ENCODE measurements around the gene WNK2.
"Not testable (repeated sequence)": the region's sequence is repeated elsewhere in the genome, so short reads cannot be mapped to it uniquely, and the experiment has no call there.

Gene WNK2

DNA sequence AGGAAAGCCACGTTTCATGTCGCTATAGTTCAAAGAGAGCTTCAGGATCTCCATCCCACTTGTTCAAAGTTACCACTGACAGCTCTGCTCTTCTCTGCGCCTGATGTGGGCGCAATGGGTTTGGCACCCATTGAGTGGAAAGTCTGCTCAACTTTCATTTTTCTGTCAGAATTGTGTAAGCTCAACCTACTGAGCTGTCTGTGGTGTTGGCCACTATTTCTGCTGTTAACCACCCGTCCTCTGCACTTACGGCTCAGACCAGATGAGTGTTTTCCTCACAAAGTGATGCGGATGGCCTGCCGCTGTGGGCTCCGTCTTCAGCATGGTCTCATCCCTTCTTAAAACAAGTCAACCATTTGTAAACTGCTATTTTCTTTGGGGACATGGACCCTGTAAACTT, 131.2 kb downstream of the WNK2 start:
- no peak for DNase-seq

DNA sequence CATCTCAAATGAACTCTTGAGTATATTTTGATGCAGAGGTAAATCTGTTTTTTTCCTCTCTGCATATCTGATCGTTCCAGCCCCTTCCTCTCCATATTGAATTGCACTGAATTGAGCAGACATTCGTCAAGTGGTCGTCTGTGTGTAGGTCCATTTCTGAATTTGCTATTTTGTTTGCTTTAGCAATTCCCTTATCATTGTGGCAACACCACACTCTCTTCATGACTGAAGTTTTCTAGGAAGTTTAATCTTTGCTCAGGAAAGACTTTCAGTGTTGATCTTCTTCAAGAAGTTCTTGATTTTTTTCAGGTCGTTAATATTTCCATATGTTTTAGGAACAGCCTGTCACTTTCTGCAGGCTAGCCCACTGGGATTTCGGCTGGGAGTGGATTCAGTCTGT, 132.0 kb downstream of the WNK2 start:
- no peak for DNase-seq

DNA sequence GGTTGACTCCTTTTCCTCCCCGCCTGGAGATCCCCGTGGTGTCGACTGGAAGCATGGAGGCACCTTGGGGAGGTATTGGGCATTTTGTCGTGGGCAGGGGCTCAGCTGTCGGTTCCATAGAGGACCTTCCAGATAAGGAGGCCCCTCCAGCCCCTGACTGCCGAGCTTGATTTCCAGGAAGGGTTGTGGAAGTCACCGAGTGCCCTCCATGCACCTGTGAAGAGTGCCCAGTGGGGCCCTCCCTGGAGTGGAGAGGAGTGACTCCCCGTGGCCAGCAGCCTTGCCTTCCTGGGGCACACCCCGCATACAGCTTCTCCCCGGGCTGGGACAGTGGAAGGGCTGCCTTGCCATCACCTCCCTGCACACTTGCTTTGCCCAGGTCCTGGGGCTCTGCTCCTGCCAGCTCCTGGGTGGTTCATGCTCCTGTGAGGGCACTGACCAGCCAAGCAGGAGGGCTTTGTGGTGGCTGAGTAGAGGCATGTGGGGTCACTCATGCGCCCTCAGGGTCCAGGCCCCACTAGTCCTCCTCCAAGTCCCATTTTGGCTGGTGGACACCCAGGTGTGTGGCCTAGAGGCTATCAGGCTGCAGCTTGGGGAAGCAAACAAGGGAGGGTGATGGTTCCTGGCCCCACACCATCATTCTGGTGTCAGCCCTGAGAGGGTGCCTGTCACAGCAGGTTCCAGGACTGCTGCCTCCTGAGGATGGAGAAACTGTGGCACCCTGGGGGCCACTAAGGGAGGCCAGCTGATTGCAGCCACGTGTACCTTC, 133.0 kb downstream of the WNK2 start:
- no peak for DNase-seq

DNA sequence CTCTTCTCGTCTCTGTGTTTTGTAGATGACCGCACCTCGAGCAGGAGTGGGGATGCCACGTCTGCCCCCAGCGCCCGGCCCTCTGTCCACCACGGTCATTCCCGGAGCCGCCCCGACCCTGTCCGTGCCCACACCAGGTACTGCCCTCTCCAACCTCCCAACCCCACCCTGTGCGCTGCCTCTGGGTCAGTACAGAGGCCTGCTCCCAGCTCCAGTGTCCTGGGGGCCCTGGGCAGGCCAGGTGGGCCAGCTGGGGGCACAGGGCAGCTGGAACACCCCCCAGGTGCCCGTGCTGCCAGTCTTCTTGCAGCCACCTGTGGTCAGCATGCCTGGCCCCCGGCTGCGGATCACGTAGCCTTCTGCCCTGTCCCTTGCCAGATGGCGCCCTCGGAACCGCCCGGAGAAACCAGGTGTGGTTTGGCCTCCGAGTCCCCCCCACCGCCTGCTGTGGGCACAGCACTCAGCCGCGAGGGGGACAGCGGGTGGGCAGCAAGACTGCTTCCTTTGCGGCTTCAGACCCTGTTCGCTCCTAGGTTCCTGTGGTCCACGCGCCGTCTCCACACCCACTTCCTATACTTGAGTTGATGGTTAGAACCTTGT, 133.7 kb downstream of the WNK2 start:
- no peak for DNase-seq

DNA sequence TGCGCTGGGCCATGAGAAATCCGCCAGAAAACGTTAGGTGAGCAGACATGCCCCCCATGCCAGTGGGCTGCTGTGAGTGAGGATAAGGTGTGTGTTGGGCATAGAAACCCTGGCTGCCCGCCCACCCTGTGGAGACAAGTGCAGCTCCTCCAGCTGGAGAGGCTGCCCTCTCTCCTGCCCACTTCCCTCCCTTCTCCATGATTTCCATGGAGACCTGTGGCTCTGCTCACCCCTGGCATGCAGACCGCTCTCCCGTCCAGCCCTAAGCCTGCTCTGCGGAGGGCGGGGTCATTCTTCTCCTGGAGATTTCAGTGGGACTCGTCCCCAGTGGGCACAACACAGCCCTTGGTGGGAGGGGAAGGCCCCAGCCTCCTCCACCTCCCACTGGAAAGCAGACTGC, 134.5 kb downstream of the WNK2 start:
- DNase-seq = no peak

DNA sequence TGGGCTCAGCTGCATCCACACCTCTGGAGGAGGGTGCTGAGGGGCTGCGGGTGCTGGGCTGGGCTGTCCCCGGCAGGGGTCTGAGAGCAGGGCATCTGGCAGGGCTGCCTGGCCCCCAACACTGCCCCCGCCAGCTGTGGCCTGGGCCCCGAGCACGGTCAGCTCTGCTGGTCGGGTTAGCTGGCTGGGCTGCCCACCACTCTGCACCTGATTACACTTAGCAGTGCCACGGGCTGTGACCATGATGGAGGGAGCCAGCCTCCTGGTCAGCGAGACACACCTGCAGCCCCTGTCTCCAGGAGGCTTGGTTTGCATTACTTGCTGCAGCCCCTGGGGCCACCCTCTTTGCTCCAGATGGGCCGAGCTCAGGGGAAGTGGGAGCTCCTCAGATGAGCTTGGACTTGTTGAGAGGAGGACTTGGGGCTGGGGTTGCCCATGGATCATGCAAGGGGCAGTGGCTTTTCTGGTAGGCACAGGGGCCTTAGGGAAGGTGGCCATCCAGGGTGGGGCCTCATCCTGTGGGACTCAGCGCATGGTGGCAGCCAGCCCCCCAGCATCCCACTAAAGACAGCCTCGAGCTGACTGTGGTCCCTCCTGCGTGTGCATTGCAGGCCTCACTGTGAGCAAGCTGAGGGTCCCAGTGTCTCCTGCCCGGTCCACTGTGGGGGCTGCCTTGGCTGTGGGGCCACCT, 135.5 kb downstream of the WNK2 start:
- DNase-seq = no peak

DNA sequence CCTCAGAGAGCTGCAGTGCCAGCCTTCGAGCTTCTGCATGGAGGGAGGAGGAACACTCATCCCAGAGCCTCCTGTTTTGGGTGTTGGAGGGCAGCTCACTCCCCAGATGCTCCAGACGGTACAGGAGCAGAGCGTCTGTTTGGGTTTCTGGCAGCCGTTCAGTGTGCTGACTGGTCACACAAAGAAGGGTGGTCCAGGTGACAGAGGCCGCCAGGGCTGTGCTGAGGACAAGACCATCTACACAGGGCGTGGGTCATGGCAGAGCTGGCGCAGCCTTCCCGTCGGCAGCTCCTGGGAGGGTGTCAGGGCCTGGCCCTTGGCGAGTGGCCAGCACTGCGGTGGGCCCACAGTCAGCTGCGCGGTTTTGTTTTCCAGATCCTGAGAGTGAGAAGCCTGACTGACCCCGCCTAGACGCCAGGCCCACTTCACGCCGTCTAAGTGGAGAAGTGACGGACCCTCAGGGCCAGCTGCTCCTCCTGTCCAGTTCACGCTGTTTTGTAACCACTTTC, 136.1 kb downstream of the WNK2 start:
- no peak for DNase-seq

DNA sequence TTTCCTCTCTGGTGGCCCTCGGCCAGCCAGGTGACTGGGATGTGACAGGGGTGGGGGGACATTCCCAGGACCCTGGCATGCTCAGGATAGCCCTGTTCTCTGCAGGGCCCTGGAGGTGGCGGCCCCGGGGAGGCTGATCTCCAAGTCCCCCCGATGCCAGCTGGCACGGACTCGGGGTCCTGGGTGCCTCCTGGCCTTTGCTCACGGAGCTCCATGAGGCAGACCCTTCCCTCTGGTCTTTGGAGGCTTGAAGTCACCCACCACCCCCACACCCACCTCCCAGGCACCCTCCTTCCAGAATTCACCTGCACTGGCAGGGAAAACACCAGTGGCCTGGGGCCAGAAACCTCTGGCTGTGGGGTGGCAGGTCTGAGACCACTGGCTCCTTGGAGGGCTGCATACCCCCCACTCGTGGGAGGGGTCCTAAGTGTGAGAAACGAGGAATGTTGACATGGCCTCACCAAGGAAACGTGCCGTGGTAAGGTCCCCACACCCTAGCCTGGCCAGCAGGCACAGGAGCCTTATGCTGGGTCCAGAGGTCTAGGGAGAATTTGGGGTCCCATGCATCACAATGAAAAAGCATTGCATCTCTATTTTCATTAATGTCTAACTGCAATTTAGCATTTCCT, 136.8 kb downstream of the WNK2 start:
- DNase-seq = no peak

DNA sequence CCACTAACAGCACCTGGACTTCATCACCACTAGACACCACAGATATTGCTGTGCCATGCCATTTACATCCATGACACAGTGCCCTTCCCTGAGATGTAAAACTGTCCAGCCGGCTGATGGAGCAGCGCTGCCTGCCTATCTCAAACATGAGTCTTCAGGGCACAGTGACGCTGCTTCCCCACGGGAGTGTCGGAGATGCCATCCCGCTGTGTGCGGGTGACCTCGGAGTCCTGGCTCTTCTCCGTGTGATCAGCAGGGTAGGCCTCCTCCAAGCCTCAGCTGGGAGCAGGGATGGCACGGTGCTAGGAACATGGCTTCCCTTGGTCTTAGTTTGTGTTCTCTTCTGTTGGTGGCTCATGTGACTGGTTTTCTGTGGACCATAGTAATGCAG, 137.3 kb downstream of the WNK2 start:
- no peak for DNase-seq

DNA sequence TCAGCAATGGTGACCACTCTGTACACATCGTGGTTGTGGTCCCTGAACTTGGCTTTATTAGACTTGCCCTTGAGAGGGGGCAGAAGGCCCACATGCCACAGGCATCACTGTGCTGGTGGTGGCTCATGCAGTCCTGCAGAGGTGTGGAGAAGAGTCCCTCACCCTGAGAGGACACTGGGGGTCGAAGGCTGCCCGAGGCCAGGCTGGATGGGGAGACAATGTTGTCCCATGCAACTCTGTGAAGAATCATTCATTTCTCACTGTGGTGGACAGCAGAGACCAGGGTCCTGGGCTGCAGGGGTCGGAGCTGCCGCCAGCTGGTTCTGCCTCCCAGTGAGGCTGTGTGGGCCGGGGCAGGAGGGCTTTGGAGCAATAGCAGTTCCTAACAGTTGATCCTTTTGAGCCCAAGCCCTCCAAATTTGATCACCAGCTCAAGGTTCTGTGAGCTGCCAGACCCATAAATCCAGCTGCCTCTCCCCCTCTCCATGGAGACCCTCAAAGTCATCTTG, 139.6 kb downstream of the WNK2 start:
- DNase-seq = not testable (repeated sequence)

DNA sequence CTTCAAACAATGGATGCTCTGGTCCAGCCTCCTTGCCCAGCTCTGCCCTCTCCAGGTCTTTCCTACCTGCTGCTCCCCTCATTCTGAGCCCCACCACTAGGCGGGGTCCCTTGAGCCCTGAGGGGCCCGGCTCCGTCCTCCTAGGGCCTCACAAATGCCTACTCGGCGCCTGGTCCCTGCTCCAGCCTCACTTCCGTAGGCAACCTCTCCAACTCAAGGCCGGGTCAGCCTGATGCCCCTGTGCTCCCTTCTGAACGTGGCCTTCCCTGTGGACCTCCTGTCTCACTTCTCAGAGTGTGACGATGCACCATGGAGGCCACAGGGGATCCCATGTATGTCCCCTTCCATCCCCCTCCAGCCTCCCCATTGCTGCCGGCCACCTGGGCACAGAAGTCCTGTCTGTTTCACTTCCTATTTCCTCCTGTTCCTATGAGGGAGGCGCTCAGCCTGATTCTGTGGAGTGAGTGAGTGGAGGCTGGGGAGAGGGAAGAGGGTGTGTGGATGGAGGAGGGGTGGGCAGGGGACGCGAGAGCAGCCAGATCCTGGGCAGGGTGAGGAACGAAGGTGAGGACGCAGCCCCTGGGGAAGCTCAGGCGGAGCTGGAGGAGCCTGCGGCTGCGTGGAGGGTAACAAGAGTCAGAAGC, 140.4 kb downstream of the WNK2 start:
- DNase-seq = no peak

DNA sequence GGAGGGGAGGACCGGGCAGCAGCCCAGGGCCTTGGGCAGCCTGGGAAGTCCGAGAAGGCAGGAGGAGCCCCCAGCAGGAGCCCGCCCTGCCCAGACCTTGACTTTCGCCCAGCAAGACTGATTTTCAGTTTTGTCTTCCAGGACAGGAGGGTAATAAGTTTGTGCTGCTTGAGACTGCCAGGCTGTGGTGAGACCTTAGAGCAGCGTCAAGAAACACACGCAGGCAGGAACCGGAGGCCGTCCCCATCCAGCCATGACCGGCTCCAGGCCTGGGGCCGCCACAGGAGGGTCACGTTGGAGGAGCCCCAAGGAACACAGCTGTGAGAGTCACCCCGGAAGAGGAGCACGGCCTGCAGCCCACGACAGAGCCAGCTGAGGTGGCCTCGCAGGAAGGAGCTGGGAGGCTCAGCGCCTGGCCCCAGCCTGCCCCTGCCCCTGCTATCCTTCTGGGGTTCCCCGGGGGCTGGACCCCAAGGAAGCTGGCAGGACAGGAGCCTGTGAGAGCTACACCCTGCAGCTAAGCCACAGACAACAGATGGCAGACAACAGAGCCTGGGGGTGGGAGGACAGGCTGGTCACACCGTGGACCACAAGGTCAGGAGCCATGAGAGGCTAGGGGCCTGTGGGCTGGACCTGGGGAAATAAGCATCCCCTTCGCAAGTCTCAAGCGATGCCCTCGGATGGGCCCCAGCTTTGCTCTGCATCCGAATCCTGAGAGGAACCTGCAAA, 141.5 kb downstream of the WNK2 start:
- no peak for DNase-seq

DNA sequence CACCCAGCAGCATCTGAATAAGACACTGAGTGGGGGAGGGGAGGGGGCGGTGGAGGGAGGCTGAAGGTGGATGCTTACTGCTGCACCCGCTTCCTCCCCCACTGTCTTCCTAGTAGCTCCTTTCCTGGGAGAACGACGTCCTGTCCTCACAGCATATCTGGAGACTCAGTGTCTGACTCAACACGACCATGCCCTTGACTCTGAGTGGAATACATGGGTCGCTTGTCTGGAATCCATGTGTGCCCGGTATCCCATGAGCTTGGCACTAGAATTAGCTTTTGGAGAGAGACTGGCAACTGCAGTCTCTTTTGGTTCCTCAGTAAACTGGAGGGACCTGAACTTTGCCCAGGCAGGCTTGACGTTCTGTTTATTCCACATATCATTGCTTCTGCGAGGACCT, 142.1 kb downstream of the WNK2 start:
- DNase-seq = no peak

DNA sequence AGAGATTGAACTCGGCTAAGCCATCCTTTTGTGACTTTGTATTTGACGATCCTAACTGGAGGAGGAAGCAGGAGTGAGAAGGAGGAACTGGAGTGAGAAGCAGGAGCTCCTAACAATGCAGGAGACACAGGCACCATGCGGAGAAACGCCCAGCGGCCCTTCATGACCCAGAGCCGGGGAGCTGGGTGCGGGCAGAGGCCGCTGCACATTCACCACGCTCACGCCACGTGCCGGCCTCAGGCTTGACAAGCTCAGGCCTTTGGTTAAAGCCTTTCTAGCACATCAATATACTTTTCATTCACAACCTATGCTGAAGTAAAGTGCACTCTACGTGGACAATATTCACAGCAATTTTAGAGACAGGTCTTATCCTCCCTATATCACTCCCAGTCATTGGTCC, 142.7 kb downstream of the WNK2 start:
- no peak for DNase-seq

DNA sequence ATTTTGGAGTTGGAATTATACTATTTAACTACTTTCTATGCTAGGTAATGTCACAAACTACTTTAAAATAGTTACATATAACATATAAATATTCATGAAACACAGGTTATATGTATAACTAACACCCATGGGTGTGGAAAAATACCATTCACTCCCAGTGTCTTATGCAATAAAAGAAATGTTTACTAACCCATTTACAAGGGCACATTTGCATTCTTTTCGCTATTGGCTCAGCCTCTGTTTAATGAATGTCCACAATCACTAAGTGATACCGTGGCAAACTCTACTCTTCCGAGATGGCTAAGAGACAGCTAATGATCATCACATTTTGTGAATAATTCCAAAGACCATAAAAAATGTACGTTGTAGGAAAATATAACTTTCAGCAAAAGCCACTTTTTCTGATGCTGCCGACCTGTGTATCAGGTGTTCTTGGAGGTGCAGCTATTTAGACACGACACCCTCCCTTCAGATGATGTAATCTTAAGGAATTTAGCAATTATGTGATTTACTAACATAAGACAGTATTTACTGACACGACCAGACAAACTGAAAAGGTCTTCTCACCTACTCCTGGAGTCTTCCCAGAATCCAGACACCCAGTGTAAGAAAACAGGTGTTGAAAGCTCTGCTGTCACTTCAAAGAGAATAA, 145.8 kb downstream of the WNK2 start:
- DNase-seq = no peak

DNA sequence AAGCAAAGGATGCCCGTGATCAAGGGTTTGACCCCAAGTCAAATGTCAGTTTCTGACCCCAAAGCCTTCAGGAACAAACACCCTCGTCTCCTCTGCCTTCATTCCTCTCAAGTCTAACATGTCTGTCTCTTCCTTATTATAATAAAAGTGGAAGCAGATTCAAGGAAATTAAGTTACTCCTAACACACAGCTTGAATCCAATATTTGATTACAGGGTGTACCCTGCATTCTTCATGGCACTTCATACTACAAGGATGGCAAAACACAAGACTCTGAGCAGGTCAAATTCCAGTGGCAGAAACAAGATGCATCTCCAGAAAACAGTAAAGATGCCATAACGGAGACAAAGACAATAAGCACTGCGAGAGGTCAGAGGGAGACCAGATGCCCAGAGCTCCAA, 148.4 kb downstream of the WNK2 start:
- DNase-seq = no peak

DNA sequence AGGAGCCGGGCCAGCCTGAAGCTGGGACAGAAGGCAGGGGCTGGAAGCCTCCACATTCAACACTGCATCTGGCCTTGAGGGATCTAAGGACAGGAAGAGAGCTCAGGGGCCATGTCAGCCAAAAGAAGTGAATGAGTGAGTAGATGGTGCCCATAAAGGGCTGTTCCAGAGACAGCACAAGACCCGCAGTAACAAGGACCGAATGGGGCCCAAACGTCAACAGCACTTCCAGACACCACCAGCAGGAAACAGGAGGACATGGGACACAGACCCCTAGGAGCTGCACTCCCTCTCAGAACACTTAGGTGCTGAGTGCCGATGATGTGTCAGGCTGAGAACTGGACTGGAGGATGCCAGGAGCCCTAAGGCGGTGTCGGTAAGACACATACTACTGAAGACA, 152.8 kb downstream of the WNK2 start:
- no peak for DNase-seq

DNA sequence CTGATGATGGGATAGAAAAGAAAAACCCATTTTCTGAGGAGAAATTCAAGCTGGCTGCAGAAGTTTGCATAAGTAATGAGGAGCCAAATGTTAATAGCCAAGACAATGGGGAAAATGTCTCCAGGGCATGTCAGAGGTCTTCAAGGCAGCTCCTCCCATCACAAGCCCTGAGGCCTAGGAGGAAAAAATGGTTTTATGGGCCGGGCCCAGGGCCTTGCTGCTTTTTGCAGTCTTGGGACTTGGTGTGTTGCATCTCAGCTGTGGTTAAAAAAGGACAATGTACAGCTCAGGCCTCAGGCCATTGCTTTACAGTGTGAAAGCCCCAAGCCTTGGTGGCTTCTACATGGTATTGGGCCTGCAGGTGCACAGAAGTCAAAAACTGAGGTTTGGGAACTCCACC, 154.3 kb downstream of the WNK2 start:
- DNase-seq = not testable (repeated sequence)

DNA sequence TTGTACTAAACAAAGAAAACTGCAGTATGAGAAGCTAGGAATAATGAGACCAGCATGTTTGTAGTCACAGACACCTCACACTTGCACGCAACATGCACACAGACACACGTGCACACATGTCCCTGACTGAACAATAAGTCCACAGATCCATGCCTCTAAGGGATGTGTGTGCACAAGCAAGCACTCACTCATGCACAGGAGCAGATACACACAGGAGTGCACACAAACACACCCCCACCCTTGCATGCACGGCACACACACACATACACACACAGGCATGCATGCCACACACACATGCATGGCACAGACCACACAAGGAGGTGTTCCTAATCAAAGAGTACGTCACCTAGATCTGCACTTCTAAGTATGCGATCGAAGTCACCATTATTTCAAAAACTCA, 156.2 kb downstream of the WNK2 start:
- no peak for DNase-seq

DNA sequence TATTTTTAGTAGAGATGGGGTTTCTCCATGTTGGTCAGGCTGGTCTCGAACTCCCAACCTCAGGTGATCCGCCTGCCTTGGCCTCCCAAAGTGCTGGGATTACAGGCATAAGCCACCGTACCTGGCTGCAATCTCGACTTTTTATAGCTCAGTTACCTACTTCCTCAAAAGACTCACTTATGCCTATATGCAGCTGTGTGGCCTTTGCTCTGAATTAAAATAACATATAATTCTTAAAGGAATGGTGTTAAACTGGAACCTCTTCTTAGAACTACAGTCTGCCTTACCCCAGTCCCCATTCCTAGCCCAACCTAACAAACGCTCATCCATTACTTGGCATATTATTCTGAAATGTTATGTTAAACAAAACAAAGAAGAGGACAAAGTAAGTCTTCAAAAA, 157.9 kb downstream of the WNK2 start:
- DNase-seq = not testable (repeated sequence)

DNA sequence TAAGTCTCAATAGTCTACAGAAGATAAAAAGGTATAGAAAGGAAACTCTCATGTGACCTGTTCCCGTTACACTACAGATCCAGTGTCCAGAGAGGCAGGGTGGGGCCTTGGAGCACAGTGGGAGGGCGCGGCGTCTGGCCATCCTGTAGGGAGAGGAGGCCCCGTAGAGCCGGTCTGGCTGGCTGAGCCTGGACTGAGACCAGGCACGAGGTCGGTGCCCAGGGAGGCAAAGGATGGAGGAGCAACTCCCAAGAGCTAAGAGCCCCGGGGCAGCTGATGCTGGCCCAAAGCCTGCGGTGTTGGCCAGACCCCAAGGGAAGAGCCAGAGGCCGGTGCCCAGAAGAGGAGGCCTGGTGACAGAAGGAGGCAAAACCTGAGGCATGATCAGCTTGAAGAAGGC, 158.5 kb downstream of the WNK2 start:
- not testable (repeated sequence) for DNase-seq

DNA sequence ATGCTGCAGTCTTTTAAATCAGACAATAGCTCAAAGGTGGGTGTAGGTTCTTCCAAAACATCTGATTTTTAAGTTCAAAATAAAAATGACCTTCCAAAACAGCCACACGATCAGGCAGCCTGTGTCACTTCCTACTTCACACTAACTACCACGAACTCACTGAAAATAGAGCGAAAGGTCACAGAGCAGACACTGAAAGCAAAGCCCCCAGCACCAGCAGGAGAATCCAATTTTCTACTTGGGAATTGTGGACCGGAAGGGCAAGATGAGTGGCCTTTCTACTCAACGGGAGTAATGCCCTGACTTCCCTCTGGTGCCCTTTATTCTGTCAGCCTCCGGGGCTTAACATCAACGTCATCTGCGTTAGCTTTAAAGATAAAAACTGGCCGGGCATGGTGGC, 159.7 kb downstream of the WNK2 start:
- no peak for DNase-seq

Data from stimulated activated CD4-positive, alpha-beta T cell treated with anti-CD3 and anti-CD28 coated beads, Interleukin-4, amount 100 ng/mL, for 24 hours (primary cell).